ACC112 (cell line): ENCODE data around the gene LYRM2.

Experiments
- H2AFZ ChIP-seq: fragments of 200-600 bp; sonication (generic); one replicate; pipeline ENCODE4 v1.6.0; 2017; ENCODE audit warnings: antibody characterized with exemption, low read length; ENCODE audit not compliant: unreplicated experiment
- H3K27ac ChIP-seq: fragments of 200-600 bp; sonication (generic); 2 replicates; pipeline ENCODE4 v1.5.1; 2014; ENCODE audit warnings: low read depth, mild to moderate bottlenecking, antibody characterized with exemption, low read length, moderate library complexity
- H3K27me3 ChIP-seq: fragments of 200-600 bp; sonication (generic); 2 replicates; pipeline ENCODE4 v1.6.1; 2014; ENCODE audit warnings: mild to moderate bottlenecking, antibody characterized with exemption, low read length, moderate library complexity, mixed read lengths; ENCODE audit not compliant: insufficient read depth
- H3K36me3 ChIP-seq: fragments of 200-600 bp; sonication (generic); 2 replicates; pipeline ENCODE4 v1.6.1; 2016; ENCODE audit warnings: mild to moderate bottlenecking, antibody characterized with exemption, low read length, moderate library complexity, mixed read lengths; ENCODE audit not compliant: insufficient read depth
- H3K4me1 ChIP-seq: fragments of 200-600 bp; sonication (generic); one replicate; pipeline ENCODE4 v1.6.1; 2016; ENCODE audit warnings: low read length, mixed read lengths; ENCODE audit not compliant: insufficient read depth, unreplicated experiment, control insufficient read depth
- H3K4me3 ChIP-seq: fragments of 200-600 bp; sonication (generic); 2 replicates; pipeline ENCODE4 v1.5.1; 2014; ENCODE audit warnings: mild to moderate bottlenecking, low read depth, low read length
- H3K79me2 ChIP-seq: fragments of 200-600 bp; sonication (generic); one replicate; pipeline ENCODE4 v1.6.0; 2016; ENCODE audit warnings: low read length; ENCODE audit not compliant: control insufficient read depth, unreplicated experiment, insufficient read depth

LYRM2 gene, protein sequence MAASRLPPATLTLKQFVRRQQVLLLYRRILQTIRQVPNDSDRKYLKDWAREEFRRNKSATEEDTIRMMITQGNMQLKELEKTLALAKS

DNA sequence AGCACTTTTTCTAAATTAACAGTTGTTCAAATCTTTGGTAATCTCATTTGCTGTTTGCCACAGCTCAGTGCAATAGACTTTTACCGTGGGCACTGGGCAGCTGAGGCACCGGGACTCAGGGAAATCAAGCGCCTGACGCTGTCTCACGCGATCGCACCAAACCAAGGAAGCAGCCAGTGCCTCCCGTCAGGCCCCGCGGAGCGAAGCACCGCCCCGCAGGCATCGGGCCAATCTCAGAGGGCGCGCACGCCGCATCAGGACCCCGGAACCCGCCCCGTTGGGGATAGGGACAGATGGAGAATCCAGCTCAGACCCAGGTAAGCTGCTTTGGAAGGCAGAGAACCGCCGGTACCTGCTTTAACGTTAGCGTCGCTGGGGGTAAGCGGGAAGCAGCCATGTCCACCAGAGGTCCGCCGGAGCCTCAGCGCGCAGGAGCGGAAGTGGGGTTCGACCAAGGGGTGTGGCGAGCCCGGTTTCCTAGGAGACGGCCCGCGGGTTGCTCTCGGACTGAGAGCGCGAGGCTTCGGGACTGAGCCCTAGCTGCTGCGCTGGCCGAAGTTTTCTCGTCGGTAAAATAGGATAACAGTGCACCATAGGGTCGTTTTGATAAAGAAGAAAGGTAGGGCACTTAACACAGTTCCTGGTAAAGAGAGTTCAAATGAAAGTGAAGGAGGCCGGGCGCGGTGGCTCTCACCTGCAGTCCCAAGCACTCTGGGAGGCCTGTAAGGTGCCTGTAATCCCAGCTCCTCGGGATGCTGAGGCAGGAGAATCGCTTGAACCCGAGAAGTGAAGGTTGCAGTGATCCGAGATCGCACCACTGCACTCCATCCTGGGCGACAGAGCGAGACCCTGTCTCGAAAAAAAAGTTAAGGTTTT is at the start of gene LYRM2:
Gene LYRM2 (minus strand): TSS at position 428 of the 876 bp plus-strand sequence. CDS start 31 bp downstream, at position 397.
- Histone ChIP-seq H3K27me3 (no peaks in the 10 kb centered on the region), H3K27ac (peak within 1 kb of the TSS; percentile 79), H3K79me2 (peaks cover 12% of the 10 kb centered on the region), H3K4me1 (peaks cover 14% of the 10 kb centered on the region), H3K36me3 (peaks cover 10% of the 10 kb centered on the region), H2AFZ (peak within 1 kb of the TSS; percentile 83), H3K4me3 (peak within 1 kb of the TSS; percentile 82)

DNA sequence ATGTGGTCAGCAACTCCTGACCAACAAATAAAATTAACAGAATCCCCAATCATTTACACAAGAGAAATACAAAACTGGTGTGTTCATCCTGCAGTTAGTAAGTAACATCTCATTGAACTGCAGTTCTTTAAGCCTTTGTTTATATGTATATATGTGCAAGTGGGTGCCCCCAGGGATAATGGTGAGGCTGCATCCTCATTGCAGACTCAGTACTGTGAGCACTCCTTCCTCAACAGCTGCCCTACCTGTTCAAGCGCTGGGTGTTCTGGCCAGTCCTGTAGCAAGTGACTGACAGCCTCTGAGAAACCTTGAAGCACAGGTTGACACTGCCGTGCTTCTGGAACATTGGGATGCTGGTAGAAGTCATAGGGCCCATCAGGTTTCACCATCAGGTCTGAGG is 49.8 kb upstream of the LYRM2 start:
- Histone ChIP-seq H3K27ac (no peak overlapping the region), H3K27me3 (no peaks in the 10 kb centered on the region), H3K4me1 (no peaks in the 10 kb centered on the region), H3K4me3 (no peak overlapping the region), H3K79me2 (no peaks in the 10 kb centered on the region), H3K36me3 (peaks cover 32% of the 10 kb centered on the region), H2AFZ (no peak overlapping the region)

DNA sequence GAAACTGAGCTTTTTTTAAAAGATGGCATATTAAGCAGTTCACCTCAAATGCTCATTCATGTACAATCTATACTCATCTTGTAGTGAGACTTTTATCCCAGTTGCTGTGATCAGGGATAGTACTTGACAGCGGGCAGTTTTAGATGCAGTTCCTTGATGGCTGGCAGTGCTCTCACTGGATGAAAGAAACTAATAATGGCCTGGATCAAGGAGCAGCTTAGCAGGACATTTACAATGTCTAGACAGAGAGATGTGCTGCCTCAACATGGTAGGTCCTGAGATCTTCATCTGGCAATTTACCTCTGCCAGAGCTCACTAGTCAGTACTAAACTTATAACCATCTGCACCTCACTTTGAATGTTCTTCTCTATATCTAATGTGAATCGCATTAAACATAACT is 46.8 kb upstream of the LYRM2 start:
- Histone ChIP-seq H2AFZ (no peak overlapping the region), H3K36me3 (peaks cover 41% of the 10 kb centered on the region), H3K79me2 (no peaks in the 10 kb centered on the region), H3K4me3 (no peak overlapping the region), H3K4me1 (no peaks in the 10 kb centered on the region), H3K27ac (no peak overlapping the region), H3K27me3 (no peaks in the 10 kb centered on the region)

DNA sequence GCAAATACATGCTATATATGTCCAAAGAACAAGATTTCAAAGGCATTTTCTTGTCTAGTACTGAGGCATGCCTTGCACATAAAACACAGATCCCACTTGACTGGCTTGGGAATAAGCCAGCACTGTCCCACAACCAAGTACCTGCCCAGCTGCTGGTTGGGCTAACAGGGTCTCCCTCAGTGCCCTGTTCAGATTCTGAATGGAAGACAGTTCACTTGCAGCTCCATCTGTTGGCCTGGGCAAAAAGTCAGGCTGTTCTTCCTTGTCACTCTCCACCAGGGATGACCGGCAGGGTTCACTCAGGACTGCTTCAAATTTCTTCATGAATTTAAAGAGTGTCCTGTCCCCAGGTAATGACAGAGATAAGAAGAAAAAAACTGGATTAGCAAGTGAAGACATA is 44.4 kb upstream of the LYRM2 start:
- no peak overlapping the region for H3K27ac ChIP-seq
- H3K36me3 ChIP-seq = peaks cover 36% of the 10 kb centered on the region
- no peak overlapping the region for H3K4me3 ChIP-seq
- no peaks in the 10 kb centered on the region for H3K4me1 ChIP-seq
- H3K79me2 ChIP-seq = no peaks in the 10 kb centered on the region
- no peaks in the 10 kb centered on the region for H3K27me3 ChIP-seq
- H2AFZ ChIP-seq = no peak overlapping the region

DNA sequence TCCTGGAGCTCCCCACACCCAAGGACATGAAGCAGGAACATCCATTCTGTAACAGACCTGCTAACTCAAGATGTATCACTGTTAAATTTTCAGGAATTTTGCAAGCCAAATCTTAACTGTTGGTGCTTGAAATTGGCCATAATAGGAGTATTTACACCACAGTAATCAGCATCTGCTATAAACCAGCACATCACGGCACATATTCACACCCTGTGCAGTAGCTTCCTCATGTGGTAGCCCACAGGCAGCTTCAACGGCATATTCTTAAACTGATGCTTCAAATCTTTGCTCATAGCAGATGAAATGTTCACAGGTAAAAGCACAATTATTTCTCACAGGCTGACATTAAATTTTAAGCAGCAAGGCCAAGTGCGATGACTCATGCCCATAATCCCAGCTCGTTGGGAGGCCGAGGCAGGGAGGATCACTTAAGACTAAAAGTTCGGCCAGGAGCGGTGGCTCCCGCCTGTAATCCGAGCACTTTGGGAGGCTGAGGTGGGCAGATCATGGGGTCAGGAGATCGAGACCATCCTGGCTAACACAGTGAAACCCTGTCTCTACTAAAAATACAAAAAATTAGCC is 43.5 kb upstream of the LYRM2 start:
- peaks cover 36% of the 10 kb centered on the region for H3K36me3 ChIP-seq
- no peaks in the 10 kb centered on the region for H3K79me2 ChIP-seq
- H3K4me1 ChIP-seq = no peaks in the 10 kb centered on the region
- no peak overlapping the region for H2AFZ ChIP-seq
- H3K4me3 ChIP-seq = no peak overlapping the region
- no peaks in the 10 kb centered on the region for H3K27me3 ChIP-seq
- H3K27ac ChIP-seq = no peak overlapping the region

DNA sequence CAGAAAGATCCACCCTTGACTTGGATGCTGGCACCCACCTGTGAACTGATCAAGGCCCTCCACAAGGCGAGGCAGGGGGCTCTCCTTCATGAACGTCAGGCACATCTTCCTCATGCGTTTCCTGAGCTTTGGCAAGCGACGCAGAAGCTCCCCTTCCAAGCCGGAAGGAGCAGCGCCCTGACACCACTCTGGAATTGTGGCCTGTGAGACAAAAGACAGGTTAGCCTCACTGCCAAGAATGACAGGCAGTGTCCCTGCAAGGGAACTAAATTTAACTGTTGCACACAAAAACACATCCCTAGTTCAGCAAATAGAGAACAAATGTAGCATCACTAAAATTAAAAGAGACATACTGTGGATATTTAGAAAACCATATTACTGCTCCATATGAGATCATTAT is 42.0 kb upstream of the LYRM2 start:
- Histone ChIP-seq H3K4me1 (no peaks in the 10 kb centered on the region), H2AFZ (no peak overlapping the region), H3K79me2 (no peaks in the 10 kb centered on the region), H3K36me3 (peaks cover 31% of the 10 kb centered on the region), H3K4me3 (no peak overlapping the region), H3K27ac (no peak overlapping the region), H3K27me3 (no peaks in the 10 kb centered on the region)

DNA sequence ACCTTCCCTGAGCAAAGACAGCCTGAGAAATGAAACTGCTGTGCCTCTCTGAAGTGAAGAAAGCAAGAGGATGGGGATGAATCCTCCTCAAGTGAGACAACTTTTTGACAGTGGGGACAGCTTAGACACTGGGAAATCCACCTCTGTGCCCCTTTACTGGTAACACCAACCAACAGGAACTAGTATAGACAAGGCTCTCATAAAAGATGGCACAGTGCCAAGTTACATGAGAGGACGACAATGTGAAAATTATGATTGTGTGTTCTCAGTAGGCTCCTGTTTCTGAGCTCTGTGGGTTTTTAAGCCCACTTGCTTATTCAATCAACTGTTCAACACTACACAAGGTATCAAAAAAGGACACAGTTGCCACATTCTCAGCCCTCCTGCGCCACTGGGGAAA is 41.6 kb upstream of the LYRM2 start:
- Histone ChIP-seq H3K27me3 (no peaks in the 10 kb centered on the region), H2AFZ (no peak overlapping the region), H3K36me3 (peaks cover 30% of the 10 kb centered on the region), H3K27ac (no peak overlapping the region), H3K79me2 (no peaks in the 10 kb centered on the region), H3K4me1 (no peaks in the 10 kb centered on the region), H3K4me3 (no peak overlapping the region)

DNA sequence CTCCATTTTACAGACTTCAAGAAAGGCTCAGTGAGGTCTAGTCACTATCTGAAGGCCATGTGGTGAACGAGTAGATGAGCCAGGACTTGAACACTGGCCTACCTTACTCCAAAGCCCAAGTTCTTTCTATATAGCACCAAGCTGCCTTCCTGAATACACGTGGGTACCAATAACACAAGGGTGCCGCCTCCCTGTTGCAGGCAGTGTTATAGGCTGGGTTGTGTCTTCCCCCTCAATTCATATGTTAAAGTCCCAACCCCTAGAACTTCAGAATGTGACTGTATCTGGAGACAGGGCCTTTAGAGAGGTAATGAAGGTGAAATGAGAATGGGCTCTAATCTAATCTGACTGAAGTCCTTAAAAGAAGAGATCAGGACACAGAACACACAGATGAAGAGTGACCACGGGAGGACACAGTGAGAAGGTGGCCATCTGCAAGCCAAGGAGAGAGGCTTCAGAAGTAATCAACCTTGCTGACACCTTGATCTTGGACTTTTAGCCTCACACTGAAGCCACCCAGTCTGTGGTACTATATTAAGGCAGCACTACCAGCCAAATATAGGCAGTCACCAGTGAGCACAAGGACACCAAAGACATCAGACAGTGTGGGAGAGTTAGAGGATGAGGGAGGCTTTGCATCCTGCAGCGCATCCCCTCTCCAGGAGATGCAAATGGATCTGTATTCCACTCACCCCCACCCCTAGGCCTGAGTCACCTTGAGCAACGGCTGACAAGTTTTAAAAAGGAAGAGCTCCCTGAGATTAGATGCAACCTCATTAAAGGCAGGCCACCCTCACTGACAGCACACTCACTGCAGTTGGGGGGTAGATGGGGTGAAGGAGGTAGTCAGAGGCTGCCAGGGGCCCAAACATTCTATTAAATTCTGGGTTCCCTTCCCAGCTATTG is 40.9 kb upstream of the LYRM2 start:
- H2AFZ ChIP-seq = no peak overlapping the region
- no peaks in the 10 kb centered on the region for H3K4me1 ChIP-seq
- H3K4me3 ChIP-seq = no peak overlapping the region
- no peaks in the 10 kb centered on the region for H3K27me3 ChIP-seq
- H3K79me2 ChIP-seq = no peaks in the 10 kb centered on the region
- no peak overlapping the region for H3K27ac ChIP-seq
- H3K36me3 ChIP-seq = peaks cover 25% of the 10 kb centered on the region

DNA sequence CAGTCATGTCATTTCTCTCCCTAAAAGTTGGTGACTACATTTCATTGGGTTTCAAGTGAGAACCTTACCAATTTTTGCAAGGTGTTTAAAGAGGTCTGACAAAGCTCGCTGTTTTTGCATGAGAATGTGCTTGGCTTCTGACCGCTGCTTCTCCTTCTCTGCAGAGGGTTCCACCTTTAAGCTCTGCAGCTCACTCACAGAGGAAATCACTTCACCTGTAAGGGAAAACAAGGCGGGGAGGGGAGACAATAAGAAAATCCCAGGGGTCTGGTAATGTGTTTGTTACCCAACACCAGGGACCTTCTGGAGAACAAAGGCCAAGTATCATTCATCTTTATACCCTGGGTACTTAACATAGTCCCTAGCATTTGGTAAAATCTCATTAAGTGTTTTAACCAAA is 40.0 kb upstream of the LYRM2 start:
- H3K27ac ChIP-seq = no peak overlapping the region
- no peaks in the 10 kb centered on the region for H3K27me3 ChIP-seq
- H3K36me3 ChIP-seq = peaks cover 27% of the 10 kb centered on the region

DNA sequence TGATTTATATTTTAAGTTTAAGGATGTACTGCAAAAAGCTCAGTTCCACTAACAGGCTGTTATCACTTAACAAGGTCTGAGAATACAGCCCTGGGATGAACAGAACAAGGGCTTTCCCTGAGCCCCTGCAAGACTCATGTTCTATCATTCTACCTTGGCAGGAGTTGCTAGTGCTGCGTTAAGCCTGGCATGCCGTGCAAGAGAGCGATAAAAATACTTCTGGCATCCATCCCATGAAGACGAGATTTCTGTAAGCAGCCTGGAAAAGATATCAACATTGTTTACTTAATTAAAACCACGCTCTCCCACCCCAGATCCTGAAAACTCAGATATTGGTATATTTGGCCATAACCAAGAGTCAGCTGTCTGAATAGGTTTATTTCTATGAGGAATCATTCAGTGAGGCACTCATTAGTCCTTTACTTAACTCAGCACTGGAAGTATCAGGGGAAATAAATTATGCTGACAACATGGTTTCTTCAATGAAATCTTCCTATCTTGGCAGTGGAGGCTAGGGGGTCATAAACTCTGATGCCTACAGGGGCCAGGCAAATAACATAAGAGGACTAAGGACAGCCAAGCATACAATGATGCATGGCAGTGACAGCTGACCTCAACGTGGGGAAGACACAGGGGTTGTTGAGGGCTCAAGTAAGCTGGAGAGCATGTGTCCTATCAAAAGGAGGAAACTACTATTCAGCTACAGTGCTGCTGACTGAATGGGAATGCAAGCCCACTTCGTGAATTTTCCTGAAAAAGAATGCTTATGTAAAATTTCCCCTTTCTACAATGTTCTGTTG is 37.6 kb upstream of the LYRM2 start:
- peaks cover 27% of the 10 kb centered on the region for H3K36me3 ChIP-seq
- no peak overlapping the region for H3K4me3 ChIP-seq
- no peaks in the 10 kb centered on the region for H3K79me2 ChIP-seq
- no peaks in the 10 kb centered on the region for H3K4me1 ChIP-seq
- H3K27me3 ChIP-seq = no peaks in the 10 kb centered on the region
- no peak overlapping the region for H3K27ac ChIP-seq
- H2AFZ ChIP-seq = no peak overlapping the region

More for the DNA sequence above, 40.0 kb upstream of the LYRM2 start:
- no peaks in the 10 kb centered on the region for H3K4me1 ChIP-seq
- no peak overlapping the region for H2AFZ ChIP-seq
- no peak overlapping the region for H3K4me3 ChIP-seq
- H3K79me2 ChIP-seq = no peaks in the 10 kb centered on the region
